Astrocyte of the cerebellum (primary cell): Measurements from ENCODE around the gene MLF2.

Experiments used
- DNase-seq: peaks from one replicate; pipeline ENCODE4 v3.0.0-alpha.2; 2011; ENCODE audit warnings: low read depth
- H3K4me3 ChIP-seq: 2 replicates; pipeline ENCODE4 v1.5.1; 2011; ENCODE audit warnings: mild to moderate bottlenecking, low read depth, low read length, moderate library complexity
- in situ Hi-C: cut with HindIII; loops from 2 replicates; pipeline ENCODE4 v1.10.0; 2017; ENCODE audit warnings: low sequenced_read_pairs
- TF ChIP-seq, protein P1 (sequence below): IDR thresholded peaks from 2 replicates; pipeline ENCODE4 v1.5.1; 2012; ENCODE audit warnings: low read length, low read depth, moderate library complexity, mild to moderate bottlenecking; ENCODE audit errors: missing control alignments

The MLF2 gene

DNA sequence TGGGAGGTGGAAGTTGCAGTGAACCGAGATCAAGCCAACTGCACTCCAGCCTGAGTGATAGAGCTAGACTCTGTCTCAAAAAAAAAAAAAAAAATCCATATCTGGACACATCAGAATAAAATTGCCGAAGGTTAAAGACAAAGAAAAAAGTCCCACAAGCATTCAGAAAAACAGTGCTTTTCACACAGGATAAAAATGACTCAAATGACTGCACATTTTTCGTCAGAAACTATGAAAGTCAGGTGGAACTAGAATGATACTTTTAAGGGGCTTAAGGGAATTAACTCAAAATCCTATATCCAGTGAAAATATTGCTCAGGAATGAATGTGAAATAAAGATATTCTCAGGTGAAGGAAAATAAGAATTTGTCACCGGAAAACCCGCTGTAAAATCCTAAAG, 16.2 kb downstream of the MLF2 start:
- TF ChIP-seq, protein P1, sequence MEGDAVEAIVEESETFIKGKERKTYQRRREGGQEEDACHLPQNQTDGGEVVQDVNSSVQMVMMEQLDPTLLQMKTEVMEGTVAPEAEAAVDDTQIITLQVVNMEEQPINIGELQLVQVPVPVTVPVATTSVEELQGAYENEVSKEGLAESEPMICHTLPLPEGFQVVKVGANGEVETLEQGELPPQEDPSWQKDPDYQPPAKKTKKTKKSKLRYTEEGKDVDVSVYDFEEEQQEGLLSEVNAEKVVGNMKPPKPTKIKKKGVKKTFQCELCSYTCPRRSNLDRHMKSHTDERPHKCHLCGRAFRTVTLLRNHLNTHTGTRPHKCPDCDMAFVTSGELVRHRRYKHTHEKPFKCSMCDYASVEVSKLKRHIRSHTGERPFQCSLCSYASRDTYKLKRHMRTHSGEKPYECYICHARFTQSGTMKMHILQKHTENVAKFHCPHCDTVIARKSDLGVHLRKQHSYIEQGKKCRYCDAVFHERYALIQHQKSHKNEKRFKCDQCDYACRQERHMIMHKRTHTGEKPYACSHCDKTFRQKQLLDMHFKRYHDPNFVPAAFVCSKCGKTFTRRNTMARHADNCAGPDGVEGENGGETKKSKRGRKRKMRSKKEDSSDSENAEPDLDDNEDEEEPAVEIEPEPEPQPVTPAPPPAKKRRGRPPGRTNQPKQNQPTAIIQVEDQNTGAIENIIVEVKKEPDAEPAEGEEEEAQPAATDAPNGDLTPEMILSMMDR, result no peak
- DNase-seq, result no peak
- no peak overlapping the region for H3K4me3 ChIP-seq
- in situ Hi-C loops, result no loop called here

DNA sequence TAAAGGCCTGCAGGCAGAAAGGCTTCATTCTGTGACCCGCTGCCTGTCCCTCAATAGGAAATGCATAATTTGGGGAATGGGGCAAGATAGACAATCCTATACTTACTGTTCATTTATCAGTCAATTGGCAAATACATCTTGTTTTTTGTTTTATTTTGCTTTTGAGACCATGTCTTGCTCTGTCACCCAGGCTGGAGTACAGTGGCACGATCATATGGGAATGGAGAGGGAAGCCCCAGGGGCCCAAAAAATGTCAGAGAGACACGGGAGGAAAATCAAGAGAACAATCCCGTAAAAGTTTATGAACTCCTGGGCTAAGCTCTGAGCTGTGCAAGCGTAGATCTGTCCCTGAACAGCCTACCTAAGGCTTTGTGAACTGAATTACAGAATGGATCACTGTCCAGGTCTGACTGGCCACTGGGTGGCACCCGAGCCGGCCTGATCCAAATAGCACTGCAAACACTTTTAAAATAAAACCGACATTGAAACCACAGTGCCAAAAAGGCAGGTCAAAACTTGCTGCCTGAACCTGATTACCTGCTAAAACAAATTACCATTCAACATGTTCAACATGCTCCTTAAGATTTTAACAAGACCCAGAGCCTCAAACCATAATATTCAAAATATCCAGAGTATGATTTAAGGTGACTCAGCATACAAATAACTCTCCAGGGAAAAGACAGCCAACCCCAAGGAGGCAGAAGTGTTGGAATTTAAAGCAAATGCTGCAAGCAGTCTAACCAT, 17.3 kb downstream of the MLF2 start:
- H3K4me3 ChIP-seq, result no peak overlapping the region
- in situ Hi-C loops, result no loop called here
- DNase-seq, result no peak

DNA sequence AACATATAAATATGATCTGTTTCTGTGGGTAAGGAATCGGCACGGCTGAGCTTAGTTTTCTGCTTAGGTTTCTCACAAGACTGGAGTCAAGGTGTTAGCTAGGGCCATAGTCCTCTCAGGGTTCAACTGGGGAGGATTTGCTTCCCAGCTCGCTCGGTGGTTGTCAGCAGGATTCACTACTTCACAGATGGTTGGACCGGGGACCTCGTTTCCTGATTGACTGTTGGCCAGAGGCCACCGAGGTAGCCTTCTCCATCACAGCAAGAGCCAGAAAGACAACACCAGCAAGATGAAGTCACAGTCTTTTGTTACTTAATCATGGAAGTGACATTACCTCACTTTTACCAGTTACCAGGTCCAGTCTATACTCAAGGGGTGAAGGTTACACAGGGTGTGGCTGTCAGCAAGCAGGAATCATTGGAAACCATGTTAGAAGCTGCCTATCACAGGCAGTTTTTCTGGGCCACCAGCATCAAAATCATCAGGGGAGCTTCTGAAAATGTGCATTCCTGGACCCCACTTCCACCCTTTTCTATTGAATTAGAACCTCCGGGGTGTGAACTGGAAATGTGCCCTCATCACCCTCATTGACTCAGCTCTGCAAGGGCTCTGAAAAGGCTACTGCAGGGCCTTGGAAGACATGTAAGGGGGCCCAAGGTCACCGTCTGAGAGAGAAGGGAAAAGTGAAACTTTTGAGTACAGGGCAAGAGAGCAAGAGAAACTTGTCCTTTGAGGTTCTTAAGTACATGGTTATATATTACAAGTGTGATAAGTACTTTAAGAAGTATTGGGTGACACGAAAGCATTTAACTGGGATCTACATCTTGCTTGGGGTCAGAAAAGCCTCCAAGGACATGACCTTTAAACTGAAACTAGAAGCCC, 18.2 kb downstream of the MLF2 start:
- DNase-seq, result no peak
- TF ChIP-seq, protein P1, result no peak
- no peak overlapping the region for H3K4me3 ChIP-seq
- in situ Hi-C loops, result loop anchor here (5.0 kb wide), 1 partner anchor 67 kb away; no protein-coding TSS in a partner anchor

More for the DNA sequence above, 17.3 kb downstream of the MLF2 start:
- TF ChIP-seq, protein P1, result peak; percentile 78

DNA sequence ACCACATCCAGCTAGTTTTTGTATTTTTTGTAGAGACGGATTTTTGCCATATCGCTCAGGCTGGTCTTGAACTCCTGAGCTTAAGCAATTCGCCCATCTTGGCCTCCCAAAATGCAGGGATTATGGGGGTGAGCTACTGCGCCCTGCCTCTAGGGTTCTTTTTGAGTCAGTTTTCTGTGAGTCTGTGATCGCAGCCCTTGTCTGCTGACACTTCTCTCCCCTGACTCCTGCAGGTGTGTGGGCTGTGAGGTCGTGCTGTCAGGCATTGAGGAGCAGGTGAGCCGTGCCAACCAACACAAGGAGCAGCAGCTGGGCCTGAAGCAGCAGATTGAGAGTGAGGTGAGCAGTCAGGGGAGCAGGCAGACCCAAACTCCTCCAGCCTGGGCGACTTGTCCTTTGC, 22.8 kb downstream of the MLF2 start:
- TF ChIP-seq, protein P1, result no peak
- no peak overlapping the region for H3K4me3 ChIP-seq
- in situ Hi-C loops, result loop anchor here (5.0 kb wide), 1 partner anchor 63 kb away; no protein-coding TSS in a partner anchor
- no peak for DNase-seq

DNA sequence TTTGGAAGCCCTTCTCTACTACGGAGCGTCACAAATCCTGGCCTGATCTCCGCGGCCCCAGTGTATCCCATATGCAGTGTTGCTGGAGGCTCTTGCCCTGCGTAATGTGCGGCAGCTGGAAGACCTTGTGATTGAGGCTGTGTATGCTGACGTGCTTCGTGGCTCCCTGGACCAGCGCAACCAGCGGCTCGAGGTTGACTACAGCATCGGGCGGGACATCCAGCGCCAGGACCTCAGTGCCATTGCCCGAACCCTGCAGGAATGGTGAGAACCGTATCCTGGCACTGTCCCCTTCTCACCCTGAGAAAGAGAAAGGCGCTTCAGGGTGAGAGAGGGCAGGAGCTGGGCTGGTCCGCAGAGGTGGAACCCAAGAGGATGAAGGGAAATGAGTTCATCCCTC, 23.8 kb downstream of the MLF2 start:
- no peak for DNase-seq
- H3K4me3 ChIP-seq, result no peak overlapping the region
- TF ChIP-seq, protein P1, result no peak
- in situ Hi-C loops, result loop anchor here (5.0 kb wide), 1 partner anchor 68 kb away; no protein-coding TSS in a partner anchor

DNA sequence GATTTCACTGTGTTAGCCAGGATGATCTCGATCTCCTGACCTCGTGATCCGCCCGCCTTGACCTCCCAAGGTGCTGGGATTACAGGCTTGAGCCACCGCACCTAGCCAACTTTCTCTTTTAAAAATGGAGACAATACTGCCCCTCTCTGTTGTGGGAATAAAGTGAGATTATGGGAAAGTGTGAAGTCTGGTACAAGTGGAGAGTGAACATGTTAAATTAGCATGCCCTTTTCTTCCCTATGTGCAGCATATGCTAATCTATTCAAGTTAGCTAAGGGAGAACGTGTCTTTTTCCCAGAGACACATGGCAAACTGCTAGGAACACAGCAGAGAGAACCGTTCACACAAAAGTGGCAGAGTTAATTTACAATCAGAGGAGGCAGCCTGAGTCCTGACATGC, 27.6 kb downstream of the MLF2 start:
- TF ChIP-seq, protein P1, result no peak
- no peak overlapping the region for H3K4me3 ChIP-seq
- in situ Hi-C loops, result loop anchor here (5.0 kb wide), 1 partner anchor 72 kb away; no protein-coding TSS in a partner anchor
- DNase-seq, result no peak
